Fibroblast of lung (primary cell): Measurements from ENCODE around the gene OBSCN. TPM values are rescaled to one million over a fixed set of nuclear protein-coding genes. Genes with fewer than 3 reads are reported as not detected.

Experiments used
- DNase-seq, 2 donors: peaks; one replicate each; pipeline versions ENCODE4 v3.0.0 to v3.0.0-alpha.2; 2010; ENCODE audit warnings: low read depth in 2 of 2
- H2AFZ ChIP-seq: 2 replicates; pipeline ENCODE4 v1.5.1; 2012; ENCODE audit warnings: low read length, control low read depth, inconsistent platforms
- H3K27ac ChIP-seq: 2 replicates; pipeline ENCODE4 v1.5.1; 2011; ENCODE audit warnings: low read length, control low read depth; ENCODE audit not compliant: insufficient read depth
- H3K27me3 ChIP-seq: 2 replicates; pipeline ENCODE4 v1.5.1; 2011; ENCODE audit warnings: mild to moderate bottlenecking, low read length; ENCODE audit not compliant: control insufficient read depth, insufficient read depth
- H3K36me3 ChIP-seq: 2 replicates; pipeline ENCODE4 v1.5.1; 2011; ENCODE audit warnings: low read length; ENCODE audit not compliant: control insufficient read depth, insufficient read depth
- H3K4me1 ChIP-seq: 2 replicates; pipeline ENCODE4 v1.5.1; 2011; ENCODE audit warnings: low read length; ENCODE audit not compliant: control insufficient read depth, insufficient read depth; ENCODE audit errors: extremely low read depth
- H3K4me2 ChIP-seq: 2 replicates; pipeline ENCODE4 v1.5.1; 2011; ENCODE audit warnings: low read length, control low read depth; ENCODE audit not compliant: insufficient read depth; ENCODE audit errors: extremely low read depth
- H3K4me3 ChIP-seq, 4 experiments: fragments of 200-600 bp in 1 of 4; sonication (generic) in 1 of 4; replicated peaks in 1 of 4; 2 replicates each; pipeline ENCODE4 v1.5.1; 2011 to 2016; ENCODE audit warnings: low read length in 4 of 4, low read depth in 3 of 4, mild to moderate bottlenecking in 3 of 4, control low read depth in 2 of 4, inconsistent platforms in 1 of 4, mixed read lengths in 1 of 4; ENCODE audit not compliant: insufficient read depth in 1 of 4; ENCODE audit errors: control extremely low read depth in 1 of 4
- H3K79me2 ChIP-seq: 2 replicates; pipeline ENCODE4 v1.5.1; 2012; ENCODE audit warnings: mild to moderate bottlenecking, low read length, inconsistent platforms; ENCODE audit not compliant: control insufficient read depth, insufficient read depth
- H3K9ac ChIP-seq: 2 replicates; pipeline ENCODE4 v1.5.1; 2011; ENCODE audit warnings: mild to moderate bottlenecking, low read length, control low read depth; ENCODE audit not compliant: insufficient read depth
- H3K9me3 ChIP-seq: 2 replicates; pipeline ENCODE4 v1.5.1; 2012; ENCODE audit warnings: low read depth, low read length; ENCODE audit not compliant: control insufficient read depth, insufficient read depth
- H4K20me1 ChIP-seq: 2 replicates; pipeline ENCODE4 v1.5.1; 2011; ENCODE audit warnings: low read length; ENCODE audit not compliant: control insufficient read depth, insufficient read depth; ENCODE audit errors: extremely low read depth
- EZH2 ChIP-seq: IDR thresholded peaks from 2 replicates; pipeline ENCODE4 v1.5.1; 2012; ENCODE audit warnings: low read length, control low read depth, mild to moderate bottlenecking; ENCODE audit errors: missing control alignments
- polyA plus RNA-seq, 2 donors: library from polyadenylated mRNA; depleted of rRNA in 1 of 2; stranded (reverse) in 1 of 2; unstranded in 1 of 2; fragments of >200 nt; gene quantifications; 2 replicates each; pipeline ENCODE4 v1.2.1, GENCODE V29; 2011 to 2012; ENCODE audit warnings: missing spikeins in 1 of 2
- total RNA-seq: library from RNA; depleted of rRNA; stranded (reverse); fragments of >200 nt; gene quantifications from 2 replicates; pipeline ENCODE4 v1.2.1, GENCODE V29; 2014
- TF ChIP-seq, protein P1 (sequence below), 2 donors: IDR thresholded peaks in 1 of 2; conservative IDR thresholded peaks in 1 of 2; 1 replicate in 1 of 2; 2 replicates in 1 of 2; pipeline ENCODE4 v1.5.1; 2011 to 2012; ENCODE audit warnings: low read length in 2 of 2, control low read depth in 1 of 2, inconsistent platforms in 1 of 2, low read depth in 1 of 2, mild to moderate bottlenecking in 1 of 2

OBSCN gene
- total and polyA plus RNA-seq, 2 donors (not counting 1 experiment from before 2014, with no cell fraction given), result 0.87 to 16.8 TPM

GRCh38 chr1:228337031-228337564 is 129.3 kb downstream of the OBSCN start:
- H3K27ac ChIP-seq, result no peak overlapping the region
- no peaks in the 10 kb centered on the region for H3K79me2 ChIP-seq
- no peak overlapping the region for H3K4me3 ChIP-seq
- H4K20me1 ChIP-seq, result no peaks in the 10 kb centered on the region
- no peak overlapping the region for H3K4me2 ChIP-seq
- no peak for DNase-seq
- H3K4me1 ChIP-seq, result no peaks in the 10 kb centered on the region
- no peak overlapping the region for H3K9ac ChIP-seq
- H3K36me3 ChIP-seq, result no peaks in the 10 kb centered on the region
- H3K9me3 ChIP-seq, result no peaks in the 10 kb centered on the region
- no peak overlapping the region for H2AFZ ChIP-seq
- TF ChIP-seq, protein P1, sequence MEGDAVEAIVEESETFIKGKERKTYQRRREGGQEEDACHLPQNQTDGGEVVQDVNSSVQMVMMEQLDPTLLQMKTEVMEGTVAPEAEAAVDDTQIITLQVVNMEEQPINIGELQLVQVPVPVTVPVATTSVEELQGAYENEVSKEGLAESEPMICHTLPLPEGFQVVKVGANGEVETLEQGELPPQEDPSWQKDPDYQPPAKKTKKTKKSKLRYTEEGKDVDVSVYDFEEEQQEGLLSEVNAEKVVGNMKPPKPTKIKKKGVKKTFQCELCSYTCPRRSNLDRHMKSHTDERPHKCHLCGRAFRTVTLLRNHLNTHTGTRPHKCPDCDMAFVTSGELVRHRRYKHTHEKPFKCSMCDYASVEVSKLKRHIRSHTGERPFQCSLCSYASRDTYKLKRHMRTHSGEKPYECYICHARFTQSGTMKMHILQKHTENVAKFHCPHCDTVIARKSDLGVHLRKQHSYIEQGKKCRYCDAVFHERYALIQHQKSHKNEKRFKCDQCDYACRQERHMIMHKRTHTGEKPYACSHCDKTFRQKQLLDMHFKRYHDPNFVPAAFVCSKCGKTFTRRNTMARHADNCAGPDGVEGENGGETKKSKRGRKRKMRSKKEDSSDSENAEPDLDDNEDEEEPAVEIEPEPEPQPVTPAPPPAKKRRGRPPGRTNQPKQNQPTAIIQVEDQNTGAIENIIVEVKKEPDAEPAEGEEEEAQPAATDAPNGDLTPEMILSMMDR (conservative IDR thresholded peaks at IDR 0.05 in 1 of 2, IDR thresholded peaks at IDR 0.05 in 1 of 2; ENCODE audit: low read depth in 1 of 2, low read length in 2 of 2), result no peak
- no peak for TF ChIP-seq EZH2
- H3K27me3 ChIP-seq, result no peaks in the 10 kb centered on the region

DNA sequence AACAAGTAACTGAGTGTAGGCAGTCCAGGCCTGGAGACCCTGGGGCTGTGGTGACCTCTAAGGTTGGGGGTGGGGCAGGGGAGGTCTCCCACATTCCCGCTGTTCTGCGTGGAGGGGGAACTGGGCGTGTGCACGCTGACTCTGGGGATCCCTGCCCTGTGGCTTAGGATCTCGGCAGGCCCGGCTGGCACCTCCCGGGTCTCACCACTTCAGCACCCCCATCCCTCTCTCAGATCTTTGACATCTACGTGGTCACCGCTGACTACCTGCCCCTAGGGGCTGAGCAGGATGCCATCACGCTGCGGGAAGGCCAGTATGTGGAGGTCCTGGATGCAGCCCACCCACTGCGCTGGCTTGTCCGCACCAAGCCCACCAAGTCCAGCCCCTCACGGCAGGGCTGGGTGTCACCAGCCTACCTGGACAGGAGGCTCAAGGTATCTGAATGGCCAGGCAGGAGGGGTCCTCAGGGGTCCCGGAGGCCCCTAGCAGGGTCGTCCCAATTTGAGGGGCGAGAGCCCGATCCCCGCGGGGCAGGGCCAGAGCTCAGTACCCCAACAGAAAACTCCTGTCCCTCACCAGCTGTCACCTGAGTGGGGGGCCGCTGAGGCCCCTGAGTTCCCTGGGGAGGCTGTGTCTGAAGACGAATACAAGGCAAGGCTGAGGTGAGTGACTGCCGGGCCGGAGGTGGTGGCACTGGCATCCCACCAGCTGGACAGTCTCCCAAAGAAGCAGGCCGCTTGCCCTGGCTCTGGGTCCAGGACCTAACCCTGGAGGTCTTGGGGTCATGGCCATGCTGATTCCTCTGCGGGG is 130.1 kb downstream of the OBSCN start:
- Histone ChIP-seq H4K20me1 (no peaks in the 10 kb centered on the region), H3K9ac (no peak overlapping the region), H3K4me1 (no peaks in the 10 kb centered on the region), H3K4me2 (no peak overlapping the region), H3K79me2 (no peaks in the 10 kb centered on the region), H3K9me3 (no peaks in the 10 kb centered on the region), H3K27ac (no peak overlapping the region), H2AFZ (no peak overlapping the region), H3K27me3 (no peaks in the 10 kb centered on the region), H3K4me3 (no peak overlapping the region), H3K36me3 (no peaks in the 10 kb centered on the region)
- no peak for DNase-seq
- TF ChIP-seq EZH2, result no peak
- TF ChIP-seq, protein P1 (conservative IDR thresholded peaks at IDR 0.05 in 1 of 2, IDR thresholded peaks at IDR 0.05 in 1 of 2; ENCODE audit: low read depth in 1 of 2, low read length in 2 of 2), result no peak

DNA sequence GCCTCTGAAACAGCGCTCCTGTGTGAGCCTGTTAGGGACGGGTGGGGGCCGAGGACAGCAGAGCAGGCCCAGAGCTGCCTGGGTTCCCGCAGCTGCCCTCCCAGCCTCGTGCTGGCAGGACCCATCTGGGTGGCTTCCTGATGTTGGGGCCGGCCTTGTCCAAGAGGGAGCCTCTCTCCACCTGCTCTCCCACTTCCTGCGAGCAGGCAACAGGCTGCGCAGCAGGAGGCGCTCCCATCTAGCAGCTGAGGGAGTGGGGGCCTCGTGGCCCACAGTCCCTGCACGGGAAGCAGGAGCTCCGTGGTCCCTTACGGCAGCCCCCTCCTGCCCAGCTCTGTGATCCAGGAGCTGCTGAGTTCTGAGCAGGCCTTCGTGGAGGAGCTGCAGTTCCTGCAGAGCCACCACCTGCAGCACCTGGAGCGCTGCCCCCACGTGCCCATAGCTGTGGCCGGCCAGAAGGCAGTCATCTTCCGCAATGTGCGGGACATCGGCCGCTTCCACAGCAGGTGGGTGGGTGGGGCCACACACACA is 130.7 kb downstream of the OBSCN start:
- Histone ChIP-seq H3K27ac (no peak overlapping the region), H3K4me2 (no peak overlapping the region), H3K9me3 (no peaks in the 10 kb centered on the region), H2AFZ (no peak overlapping the region), H4K20me1 (no peaks in the 10 kb centered on the region), H3K4me3 (no peak overlapping the region), H3K27me3 (no peaks in the 10 kb centered on the region), H3K4me1 (no peaks in the 10 kb centered on the region), H3K36me3 (no peaks in the 10 kb centered on the region), H3K79me2 (no peaks in the 10 kb centered on the region), H3K9ac (no peak overlapping the region)
- no peak for TF ChIP-seq EZH2
- TF ChIP-seq, protein P1 (conservative IDR thresholded peaks at IDR 0.05 in 1 of 2, IDR thresholded peaks at IDR 0.05 in 1 of 2; ENCODE audit: low read depth in 1 of 2, low read length in 2 of 2), result no peak
- DNase-seq, result no peak
